GM19238 (cell line): Measurements from ENCODE around the gene ASPG.

Source experiments
- DNase-seq: peaks from one replicate; pipeline ENCODE4 v3.0.0; 2011; ENCODE audit warnings: low spot score; ENCODE audit not compliant: insufficient read length

ASPG gene

DNA sequence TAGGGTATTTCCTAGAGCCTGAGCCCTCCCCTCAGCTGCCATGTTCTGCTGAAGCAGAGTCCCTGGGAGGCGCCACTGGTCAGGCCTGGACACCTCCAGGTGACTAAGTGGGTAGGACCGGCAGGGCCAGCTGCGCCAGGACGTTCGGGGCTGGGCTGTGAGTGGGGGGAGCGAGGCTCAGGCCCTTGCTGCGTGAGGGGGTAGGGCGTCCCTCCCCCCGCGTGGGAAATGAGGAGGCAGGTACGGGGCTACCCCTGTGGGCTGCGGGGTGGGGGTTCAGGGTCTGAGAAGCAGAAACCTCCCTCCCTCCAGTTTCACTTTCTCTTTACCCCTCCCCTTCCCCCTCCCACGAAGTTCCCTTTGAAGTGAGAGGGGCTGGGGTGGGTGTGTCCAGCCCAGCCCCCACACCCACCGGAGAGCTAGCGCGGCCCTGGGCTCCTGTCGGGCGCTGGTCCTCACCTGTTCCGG is 30.8 kb downstream of the ASPG start:
- no peak for DNase-seq

DNA sequence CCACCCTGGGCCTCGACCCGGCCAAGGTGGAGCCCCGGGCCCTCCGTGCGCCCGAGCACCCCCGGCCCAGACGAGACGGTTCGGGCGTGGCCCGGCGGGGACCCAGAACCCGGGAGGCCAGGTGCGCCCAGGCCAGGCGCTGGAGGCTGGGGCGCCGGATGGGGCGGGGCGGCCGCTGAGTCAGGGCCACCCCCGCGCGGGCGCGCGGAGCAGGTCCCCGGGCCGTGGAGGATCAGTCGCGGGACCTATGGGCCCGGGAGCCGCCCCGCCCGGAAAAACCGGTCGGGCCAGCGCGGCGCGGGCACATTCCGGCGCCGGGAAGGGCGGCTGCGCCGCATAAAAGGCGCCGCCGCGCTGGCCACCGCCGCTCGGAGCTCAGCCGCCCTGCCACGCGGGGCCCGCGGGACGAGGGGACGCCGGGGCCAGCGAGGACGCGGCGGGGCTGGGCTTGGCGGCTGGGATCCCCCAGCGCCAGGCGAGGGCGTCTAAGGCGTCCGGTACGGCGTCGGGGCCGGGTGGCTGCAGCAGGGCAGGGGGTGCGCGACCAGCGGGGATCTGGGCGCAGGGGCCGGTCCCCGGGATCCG is 31.3 kb downstream of the ASPG start:
- DNase-seq = no peak

DNA sequence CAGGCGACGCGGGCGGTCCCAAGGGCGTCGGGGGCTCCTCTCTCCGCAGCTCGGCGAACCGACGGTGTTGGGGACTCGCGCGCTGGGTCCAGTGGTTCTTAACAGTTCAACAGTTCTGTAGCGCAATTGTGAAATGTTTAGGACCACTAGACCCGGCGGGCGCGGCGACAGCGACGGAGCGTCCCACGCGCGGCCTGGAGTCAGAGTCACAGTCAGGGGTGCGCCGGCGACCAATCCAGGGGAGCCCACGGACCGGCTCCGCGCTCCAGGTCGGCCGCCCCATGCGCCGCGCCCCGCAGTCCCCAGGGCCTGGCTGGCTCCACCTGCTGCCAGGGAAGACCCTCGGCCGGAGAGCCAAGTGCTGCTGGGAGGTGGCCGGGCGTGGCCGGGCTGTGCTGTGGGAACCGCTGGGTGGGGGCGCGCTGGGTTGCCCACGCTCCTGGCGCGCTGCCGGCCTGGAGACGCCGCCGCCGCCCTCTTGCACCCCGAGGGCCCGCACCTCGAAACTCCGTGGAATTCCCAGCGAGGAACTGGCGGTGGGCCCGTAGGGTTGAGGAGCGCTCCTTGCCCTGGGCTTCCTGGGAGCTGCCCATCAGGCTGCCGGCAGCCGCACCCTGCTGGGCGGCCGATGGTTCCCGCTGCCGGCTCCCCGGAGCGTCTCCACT is 32.0 kb downstream of the ASPG start:
- DNase-seq = no peak

DNA sequence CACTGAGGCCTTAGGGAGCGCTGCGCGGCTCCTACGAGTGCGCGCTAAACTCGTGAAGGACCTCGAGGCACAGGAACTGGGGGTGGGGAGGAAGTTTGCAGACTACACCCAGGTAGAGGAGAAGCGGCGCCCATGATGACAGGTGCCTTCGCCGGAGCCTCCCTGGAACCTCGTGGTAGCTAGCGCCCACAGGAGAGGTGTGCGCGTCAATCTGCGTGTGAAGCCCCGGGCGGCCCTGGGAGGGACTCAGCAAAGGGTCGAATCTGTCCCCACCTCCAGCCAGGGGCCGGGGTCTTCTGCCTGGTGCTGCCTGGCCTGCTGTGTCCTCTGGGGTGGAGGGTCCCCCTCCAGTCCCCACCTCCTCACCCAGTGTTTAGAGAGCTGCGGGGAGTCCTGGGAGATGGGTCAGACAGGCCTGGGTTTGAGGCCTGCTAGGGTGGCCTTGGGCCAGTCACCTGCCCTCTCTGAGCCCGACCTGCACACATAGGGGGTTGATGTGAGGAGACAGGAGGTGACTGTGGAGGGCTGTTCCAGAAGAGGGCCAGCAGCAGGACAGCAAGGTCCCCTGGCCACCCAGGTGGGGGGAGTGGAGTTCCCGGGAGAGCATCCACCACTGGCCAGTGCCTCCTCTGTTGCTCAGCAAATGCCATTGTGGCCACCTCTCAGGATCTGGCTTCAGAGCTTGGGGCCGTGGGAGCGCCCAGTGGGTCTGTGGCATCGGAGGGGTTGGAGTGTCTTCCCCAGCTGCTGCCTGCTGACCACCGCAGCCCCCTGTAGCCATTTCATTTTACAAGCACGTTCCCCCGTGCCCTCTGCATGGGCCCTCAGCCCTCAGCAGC is 32.7 kb downstream of the ASPG start:
- no peak for DNase-seq

DNA sequence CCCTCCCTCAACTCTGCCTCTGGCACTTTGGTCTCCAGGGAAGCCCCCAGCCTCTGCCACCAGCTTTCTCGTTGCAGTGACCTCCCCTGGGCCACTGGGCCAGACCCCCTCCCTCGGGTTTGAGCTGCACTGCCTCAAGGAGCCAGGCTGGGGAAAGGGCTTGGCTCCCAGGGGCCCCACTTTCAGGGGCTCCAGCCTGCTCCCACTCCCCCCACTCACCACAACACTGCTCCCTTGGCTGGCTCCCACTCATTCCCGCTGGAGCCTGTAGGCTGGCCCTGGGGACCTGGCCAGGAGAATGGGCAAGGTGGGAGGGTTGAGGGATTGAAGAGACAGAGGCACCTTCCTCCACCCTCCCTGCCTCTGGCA is 33.6 kb downstream of the ASPG start:
- DNase-seq = no peak

DNA sequence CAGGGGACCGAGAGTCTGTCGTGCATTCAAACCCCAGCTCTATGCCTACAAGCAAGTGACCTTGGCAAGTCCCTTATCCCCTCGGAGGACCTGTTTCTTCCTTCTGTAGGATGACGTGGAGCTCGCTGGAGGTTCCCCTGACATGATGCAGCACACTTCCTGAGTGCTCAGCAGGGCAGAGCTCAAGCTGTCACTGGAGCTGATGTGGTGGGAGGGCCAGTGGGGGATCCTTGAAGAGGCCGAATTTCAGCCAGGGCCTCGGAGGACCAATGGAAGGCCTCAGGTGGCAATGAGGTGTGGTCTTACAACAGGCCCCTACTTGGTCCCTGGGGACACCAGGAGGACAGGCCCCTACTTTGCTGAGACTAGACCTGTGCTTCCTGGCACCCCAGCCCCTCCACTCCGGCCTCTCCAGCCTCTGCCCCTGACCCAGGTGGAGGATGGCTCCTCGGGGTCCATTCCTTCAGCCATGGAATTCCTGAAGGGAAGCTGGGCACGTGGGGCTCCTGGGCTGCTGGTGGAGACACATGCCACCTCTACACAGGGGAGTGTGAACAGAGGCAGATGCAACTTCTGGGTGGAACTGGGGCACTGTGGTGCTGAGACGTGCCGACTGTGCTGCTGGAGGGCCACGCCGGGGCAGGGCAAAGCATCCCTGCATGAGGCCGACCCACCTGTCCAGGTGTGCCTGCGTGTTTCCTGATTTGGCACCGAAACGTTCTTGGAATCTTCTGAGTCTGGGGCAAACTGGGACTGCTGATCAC is 34.2 kb downstream of the ASPG start:
- no peak for DNase-seq

DNA sequence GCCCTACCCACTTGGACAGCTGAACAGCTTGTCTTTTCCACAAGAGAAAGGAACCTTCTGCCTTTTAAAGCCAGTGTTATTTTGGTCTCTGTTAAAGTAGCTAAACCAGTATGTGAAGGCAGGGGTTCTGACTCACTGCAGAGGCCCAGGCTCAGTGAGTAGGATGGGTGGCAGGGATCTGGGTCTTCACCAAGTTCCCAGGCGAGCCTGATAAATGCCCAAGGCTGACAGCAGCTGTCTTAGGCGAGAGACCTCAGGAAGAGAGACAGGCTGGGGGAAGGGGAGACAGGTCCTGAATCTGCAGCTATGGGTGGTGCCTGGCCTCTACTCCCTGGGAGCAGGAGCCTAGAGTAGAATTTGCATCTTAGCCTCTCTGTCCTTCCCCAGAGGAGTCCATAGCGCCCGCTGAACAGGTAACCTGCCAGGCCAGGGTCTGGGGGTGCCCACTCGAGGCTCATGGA is 34.8 kb downstream of the ASPG start:
- no peak for DNase-seq

DNA sequence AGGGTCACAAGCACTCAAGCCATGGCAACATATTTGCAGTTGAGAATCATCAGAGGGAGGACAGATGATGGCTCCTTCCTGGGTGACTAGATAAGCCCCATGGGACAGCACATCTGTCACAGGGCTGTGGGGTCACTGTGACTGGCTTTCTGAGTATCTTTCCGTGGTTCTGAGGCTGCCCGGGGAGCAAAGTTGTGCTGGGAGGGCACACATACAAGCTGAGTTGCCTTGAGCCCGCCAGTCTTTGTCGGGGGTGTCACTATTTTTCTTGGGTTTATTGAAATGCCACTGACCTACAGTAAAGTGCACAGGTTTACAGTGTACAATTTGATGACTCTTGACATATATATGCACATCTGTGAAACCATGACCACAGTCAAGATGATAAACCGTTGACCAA is 35.6 kb downstream of the ASPG start:
- DNase-seq = no peak

DNA sequence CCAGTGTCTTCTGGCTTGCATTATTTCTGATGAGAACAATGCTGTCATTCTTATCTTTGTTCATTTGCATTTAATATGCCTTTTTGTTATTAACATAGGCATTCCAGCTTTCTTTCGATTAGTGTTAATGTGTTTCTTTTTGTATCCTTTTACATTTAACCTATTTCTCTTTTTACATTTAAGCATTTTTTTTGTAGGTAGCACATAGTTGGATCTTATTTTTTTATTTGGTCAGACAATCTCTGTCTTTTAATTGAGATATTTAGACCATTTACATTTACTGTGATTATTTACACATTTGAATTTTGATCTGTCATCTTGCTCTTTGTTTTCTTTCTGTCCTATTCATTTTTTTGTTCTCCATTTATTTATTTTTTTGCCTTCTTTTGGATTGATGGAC is 38.4 kb downstream of the ASPG start:
- no peak for DNase-seq

DNA sequence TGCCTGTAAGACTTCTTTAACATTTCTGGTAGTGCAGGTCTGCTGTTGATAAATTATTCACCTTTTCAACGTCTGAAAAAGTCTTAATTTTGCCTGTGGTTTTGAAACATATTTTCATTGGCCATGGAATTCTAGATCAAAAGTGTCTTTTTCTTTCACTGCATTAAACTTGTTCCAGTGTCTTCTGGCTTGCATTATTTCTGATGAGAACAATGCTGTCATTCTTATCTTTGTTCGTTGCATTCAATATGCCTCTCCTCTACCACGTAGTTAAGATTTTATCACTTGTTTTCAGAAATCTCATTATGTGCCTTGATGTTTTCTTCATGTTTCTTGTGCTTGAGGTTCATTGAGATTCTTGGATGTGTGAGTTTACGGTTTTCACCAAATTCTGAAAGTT is 39.5 kb downstream of the ASPG start:
- no peak for DNase-seq

DNA sequence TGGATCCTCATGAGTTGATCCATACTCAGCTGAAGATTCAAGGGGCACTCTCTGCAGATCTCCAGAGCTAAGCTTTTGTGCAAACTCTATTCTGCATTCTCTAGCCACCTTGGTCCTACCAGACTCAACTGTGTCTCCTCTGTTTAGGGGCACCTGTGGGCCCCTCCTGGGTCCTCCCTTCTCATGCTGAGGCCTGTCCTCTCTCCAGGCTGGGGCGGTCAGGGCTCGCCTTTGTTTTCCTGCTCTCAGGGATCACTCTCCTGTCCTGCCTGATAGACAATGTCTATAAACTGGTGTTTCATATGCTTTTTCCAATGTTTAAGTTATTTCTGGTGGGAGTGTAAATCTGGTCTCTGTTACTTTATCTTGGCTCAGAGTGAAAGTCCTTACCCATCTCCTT is 41.3 kb downstream of the ASPG start:
- no peak for DNase-seq

DNA sequence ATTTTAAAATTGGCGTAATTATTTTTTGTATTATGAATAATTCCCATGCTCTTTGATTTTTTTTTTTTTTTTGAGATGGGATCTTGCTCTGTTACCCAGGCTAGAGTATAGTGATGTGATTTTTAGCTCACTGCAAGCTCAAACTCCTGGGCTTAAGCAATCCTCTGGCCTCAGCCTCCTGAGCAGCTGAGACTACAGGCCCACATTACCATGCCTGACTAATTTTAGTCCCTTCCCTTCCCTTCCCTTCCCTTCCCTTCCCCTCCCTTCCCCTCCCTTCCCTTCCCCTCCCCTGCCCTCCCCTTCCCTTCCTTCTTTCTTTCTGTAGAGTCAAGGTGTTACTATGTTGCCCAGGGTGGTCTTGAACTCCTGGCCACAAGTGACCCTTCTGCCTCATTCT is 43.5 kb downstream of the ASPG start:
- no peak for DNase-seq

DNA sequence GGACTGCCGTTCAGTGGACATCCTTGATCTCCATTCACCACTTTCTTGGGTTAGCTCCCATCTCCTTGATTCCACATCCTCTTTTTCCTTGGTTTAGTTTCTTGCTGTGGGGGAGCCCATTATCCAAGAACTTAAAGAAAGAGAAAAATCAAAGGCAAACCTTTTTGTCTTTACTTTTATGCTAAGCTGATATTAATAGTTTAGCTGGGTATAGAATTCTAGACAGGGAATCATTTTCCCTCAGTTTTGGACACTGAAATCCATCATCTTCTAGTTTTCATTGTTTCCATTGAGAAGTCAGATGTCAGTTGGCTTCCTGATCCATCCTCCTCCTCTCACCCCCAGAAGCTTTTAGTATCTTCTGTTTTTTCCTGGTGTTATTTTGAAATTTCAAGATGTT is 44.1 kb downstream of the ASPG start:
- no peak for DNase-seq

DNA sequence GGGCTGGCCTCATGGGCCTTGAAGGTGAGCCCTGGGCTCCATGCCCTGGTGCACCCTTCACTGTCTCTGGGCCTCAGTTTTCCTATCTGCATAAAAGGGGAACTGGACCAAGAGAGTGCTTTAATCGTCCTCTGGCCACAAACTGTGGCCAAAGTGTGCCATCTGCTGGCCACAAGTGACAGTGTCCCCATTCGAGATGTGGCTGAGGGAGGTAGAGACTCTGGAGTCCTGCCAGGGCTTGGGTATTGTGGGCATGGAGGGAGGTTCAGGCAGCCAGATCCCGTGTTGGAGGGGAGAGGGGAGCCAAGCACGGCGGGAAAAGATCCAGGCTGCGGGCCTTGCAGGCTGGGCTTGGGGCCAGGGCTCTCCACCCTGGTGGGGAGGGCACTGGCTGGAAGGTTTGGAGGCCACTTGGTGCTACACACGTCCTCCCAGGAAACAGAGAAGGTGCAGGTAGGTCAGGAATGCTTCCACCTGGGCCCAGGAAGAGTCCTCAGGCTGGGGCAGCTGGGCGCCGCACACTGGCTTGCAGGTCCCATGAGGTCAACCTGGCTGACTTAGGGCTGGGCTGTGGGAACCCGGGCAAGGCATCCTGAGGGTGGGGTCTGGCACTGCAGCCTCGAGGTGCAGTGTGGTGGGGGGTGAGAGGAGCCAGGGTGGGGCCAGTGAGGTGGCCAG is 45.6 kb downstream of the ASPG start:
- no peak for DNase-seq

DNA sequence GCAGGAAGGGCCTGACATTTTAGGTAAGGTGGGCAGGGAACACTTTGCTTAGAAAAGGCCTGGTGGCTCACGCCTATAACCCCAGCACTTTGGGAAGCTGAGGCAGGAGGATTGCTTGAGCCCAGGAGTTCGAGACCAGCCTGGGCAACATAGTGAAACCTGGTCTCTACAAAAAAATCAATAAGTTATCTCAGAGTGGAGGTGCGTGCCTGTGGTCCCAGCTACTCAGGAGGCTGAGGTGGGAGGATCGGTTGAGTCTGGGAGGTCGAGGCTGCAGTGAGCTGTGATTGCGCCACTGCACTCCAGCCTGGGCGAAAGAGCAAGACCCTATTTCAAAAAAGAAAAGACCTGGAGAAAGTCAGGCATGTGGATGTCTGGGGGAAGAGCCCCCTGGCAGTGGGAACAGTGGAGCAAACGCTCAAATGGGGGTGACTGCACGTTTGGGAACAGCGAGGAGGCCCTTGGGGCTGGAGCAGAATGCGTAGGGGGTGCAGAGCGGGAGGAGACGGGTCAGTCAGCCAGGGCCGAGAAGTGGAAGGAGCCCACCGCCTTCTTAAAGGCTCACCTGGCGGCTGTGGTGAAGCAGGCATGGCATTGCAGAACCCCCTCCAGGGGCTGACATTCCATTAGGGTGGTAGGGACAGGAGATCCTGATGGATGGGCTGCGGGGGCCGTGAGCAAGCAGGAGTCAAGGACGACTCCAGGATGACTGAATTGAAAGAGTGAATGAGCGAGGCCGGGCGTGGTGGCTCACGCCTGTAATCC is 46.6 kb downstream of the ASPG start:
- no peak for DNase-seq

DNA sequence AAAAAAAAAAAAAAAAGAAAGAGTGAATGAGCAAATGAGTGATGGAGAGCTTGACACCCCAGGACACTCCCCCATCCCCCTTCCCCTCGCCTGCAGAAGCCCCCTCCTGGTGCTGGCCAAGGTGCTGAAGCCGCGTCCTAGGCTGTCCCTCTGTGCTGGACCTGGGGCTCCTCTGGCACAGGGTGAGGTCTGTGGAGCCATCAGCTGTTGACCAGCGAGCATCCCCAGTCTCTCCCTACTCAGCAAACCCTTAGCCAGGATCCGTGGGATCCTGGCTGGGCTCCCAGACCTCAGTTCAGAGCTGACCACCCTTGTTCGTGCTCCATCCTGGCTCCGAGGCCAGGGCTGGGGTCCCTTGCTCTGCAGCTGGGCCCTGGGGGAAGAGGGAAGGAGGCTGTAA is 47.5 kb downstream of the ASPG start:
- no peak for DNase-seq

DNA sequence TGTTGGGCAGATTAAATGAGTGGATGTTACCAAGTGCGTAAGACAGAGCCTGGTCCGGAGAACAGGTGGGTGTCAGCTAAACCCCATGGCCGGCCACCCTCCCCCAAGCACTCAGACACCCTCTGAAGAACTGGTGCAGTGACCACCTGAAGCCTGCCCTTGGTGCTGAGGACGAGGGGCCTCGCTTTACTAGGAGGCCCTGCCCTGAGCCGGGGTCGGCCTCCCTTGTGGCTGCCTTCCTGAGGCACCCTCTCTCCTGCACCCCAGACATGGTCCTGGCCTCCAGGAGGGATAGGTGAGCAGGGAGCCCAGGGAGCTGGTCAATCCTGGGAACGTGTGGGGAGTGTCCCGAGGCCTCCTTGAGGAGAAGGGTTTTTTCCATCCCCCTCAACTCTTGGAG is 48.0 kb downstream of the ASPG start:
- no peak for DNase-seq

DNA sequence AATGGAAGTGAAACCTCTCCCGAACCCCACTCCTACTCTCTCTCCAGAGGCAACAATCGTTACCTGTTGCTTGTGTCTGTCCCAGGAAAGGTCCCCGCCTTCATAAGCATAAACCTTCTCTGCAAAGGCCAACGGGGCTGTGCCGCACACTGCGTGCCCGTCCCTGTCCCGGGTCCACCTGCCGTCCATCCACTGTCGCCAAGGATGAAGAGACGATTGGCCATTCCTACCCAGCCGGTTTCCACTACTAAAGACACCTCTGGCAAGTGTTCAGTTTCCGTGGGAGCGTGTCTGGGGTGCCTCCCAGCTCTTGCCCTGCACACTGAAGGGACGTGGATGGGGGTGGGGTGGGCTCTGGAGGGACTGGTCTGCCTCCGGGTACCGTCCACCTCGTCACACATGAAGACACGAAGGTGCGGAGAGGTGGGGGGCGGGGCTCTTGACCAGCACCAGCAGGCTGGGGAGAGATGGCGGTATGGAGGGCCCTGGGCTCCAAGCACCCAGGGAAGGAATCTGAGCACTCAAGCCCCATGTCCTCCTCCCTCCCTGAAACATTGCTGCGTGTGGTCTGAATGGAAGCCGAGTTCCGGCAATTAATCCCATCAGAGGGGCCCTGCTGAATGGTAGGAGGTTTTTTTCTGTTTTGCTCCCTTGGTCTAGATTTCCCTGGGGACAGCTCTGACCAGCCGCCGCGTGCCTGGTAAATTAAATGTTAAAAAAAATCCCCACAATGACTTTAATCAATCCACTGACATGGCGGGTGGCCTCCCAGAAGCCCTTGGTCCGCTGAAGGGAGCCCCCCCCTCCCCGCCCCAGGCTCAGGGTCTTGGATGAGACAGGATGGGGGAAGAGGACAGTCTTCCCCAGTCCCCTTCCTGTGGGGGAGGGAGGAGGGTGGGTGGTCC is 48.8 kb downstream of the ASPG start:
- DNase-seq = no peak

DNA sequence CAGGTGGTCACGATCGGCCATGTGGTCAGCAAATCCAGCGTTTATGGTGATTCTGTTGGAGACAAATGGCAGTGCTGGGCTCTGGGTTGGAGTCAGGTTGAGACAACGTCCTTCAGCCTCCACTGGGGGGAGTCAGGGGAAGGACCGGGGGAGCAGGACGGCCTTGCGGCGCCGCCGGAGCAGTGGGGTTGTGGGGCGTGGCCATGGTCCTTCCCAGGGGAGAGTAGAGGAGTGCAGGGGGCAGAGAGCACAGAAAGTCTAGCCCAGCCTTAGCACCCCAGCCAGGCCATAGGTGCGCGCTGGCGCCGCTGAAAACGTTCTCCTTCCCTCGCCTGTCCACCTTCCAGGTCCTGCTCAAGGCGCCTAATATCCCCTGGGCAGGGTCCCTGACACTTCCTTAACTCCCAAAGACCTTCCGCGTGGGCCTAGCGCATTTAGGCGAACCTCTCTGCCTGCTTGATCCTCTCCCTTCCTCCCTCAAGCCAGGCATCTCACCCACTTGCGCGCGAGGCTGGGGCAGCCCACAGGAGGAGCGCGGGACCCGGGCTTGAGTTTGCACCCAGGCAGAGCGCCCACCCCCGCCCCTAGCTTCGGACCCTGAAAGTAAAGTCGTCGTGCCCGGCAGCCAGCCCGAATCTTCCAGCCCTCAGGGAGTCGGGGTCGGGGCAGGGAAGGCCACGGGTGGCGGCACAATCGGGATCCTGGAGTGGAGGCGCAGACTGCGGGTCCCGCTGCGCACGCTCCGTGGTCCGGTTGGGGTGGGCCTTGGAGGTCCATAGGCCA is 49.8 kb downstream of the ASPG start:
- no peak for DNase-seq
